GM23338 (cell line): Measurements from ENCODE around the gene DIPK2B.

Experiments used
- CREB1 ChIP-seq: fragments of 250-450 bp; sonication (Bioruptor Pico); IDR thresholded peaks from 2 replicates; pipeline ENCODE4 v1.5.0; 2020; ENCODE audit warnings: low read depth, mild to moderate bottlenecking, moderate library complexity
- CTCF ChIP-seq, 2 experiments: fragments of 200-600 bp in 1 of 2; sonication (generic) in 1 of 2; conservative IDR thresholded peaks; 2 replicates each; pipeline versions ENCODE4 v1.5.1 to v1.6.1; 2016 to 2017; ENCODE audit warnings: antibody characterized with exemption in 2 of 2, low read depth in 2 of 2, mild to moderate bottlenecking in 2 of 2, moderate library complexity in 1 of 2
- ETS1 ChIP-seq: IDR thresholded peaks from 2 replicates; pipeline ENCODE4 v1.6.1; 2016; ENCODE audit warnings: antibody characterized with exemption
- EZH2 ChIP-seq: fragments of 200-600 bp; sonication (generic); IDR thresholded peaks from one replicate; pipeline ENCODE4 v1.8.0; 2017; ENCODE audit warnings: antibody characterized with exemption, mild to moderate bottlenecking, low read depth; ENCODE audit not compliant: unreplicated experiment
- EZH2phosphoT487 ChIP-seq: fragments of 200-600 bp; sonication (generic); IDR thresholded peaks from one replicate; pipeline ENCODE4 v1.8.1; 2018; ENCODE audit warnings: antibody characterized with exemption; ENCODE audit not compliant: unreplicated experiment
- JUNB ChIP-seq: IDR thresholded peaks from one replicate; pipeline ENCODE4 v1.6.1; 2016; ENCODE audit warnings: antibody characterized with exemption; ENCODE audit not compliant: unreplicated experiment
- NANOG ChIP-seq: IDR thresholded peaks from 2 replicates; pipeline ENCODE4 v1.6.1; 2016; ENCODE audit warnings: antibody characterized with exemption, borderline replicate concordance
- POLR2AphosphoS5 ChIP-seq: IDR thresholded peaks from 2 replicates; pipeline ENCODE4 v1.6.1; 2016; ENCODE audit warnings: antibody characterized with exemption, low read depth
- REST ChIP-seq: IDR thresholded peaks from one replicate; pipeline ENCODE4 v1.6.1; 2018; ENCODE audit warnings: antibody characterized with exemption; ENCODE audit not compliant: unreplicated experiment
- ZNF114 ChIP-seq: fragments of 250-450 bp; sonication (Bioruptor Pico); IDR thresholded peaks from 2 replicates; pipeline ENCODE4 v1.5.0; 2020; ENCODE audit warnings: mild to moderate bottlenecking, moderate library complexity

GRCh38 chrX:45202171-45202570 is 1.5 kb upstream of the DIPK2B start:
- TF ChIP-seq EZH2 = no peak
- TF ChIP-seq CTCF (conservative IDR thresholded peaks at IDR 0.05; ENCODE audit: low read depth in 2 of 2) = no peak
- no peak for TF ChIP-seq ZNF114 (CRISPR knock-in tag)
- no peak for TF ChIP-seq POLR2AphosphoS5
- no peak for TF ChIP-seq EZH2phosphoT487
- no peak for TF ChIP-seq REST
- no peak for TF ChIP-seq ETS1
- TF ChIP-seq JUNB = no peak
- TF ChIP-seq NANOG = no peak
- no peak for TF ChIP-seq CREB1 (CRISPR knock-in tag)
